ENCODE data around the gene ABCC1. TPM values are rescaled to one million over a fixed set of nuclear protein-coding genes. Genes with fewer than 3 reads are reported as not detected.
"Not testable (repeated sequence)": the region's sequence is repeated elsewhere in the genome, so short reads cannot be mapped to it uniquely, and the experiment has no call there.

Gene ABCC1
- total RNA-seq, 1 donor from 2014 or later: 16.6 TPM

DNA sequence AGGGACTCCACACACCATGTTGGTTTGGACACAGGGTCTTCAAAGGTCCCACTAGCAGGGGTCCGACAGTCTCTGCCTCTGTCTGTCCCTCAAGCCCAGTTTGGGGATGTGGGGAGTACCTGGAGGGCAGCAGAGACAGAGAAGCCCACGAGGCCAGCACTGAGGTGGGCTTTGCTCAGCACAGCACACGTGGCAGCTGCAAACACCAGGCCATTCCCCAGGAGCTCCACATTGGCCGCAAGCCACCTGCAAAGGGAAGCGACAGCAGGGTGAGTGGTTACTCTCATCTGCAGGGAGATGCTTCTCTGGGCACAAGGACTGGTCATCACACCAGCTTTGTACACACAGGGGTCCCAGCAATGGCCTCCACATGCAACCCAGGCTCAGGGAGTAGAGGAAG, 211.9 kb downstream of the ABCC1 start:
- no peak for DNase-seq (ENCODE audit: low spot score)
- intact Hi-C loops (cut with DNase I): no loop called here

DNA sequence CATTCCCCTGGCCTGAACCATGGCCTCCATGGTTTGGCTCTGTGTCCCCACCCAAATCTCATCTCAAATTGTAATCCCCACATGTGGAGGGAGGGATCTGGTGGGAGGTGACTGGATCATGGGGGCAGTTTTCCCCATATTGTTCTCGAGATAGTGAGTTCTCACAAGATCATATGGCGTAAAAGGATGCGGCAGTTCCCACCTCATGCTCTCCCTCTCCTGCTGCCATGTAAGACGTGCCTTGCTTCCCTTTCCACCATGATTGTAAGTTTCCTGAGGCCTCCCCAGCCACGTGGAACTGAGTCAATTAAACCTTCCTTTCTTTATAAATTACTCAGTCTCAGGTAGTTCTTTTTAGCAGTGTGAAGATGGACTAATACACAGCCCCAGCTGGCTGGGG, 212.4 kb downstream of the ABCC1 start:
- intact Hi-C loops (cut with DNase I): not testable (repeated sequence)

DNA sequence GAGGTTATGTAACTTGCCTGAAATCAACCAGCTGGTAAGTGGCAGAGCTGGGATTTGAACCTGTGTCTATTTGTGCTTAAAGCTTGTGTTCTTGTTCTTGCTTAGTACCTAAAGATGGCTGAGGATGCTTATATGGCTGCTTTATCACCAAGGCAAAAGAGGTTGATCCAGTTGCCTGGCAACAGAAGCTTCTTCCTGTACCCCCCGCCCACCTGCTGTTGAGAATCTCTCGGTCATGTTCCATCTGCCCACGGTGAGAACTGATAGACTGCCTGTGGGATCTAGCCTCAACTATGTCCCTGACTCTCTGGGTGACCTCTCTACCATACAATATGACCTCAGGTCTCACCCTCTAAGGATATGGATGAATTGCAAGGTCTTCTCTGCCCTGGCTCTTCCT, 213.2 kb downstream of the ABCC1 start:
- DNase-seq (ENCODE audit: low spot score): no peak
- intact Hi-C loops (cut with DNase I): no loop called here

More for the DNA sequence above, 212.4 kb downstream of the ABCC1 start:
- not testable (repeated sequence) for DNase-seq (ENCODE audit: low spot score)

DNA sequence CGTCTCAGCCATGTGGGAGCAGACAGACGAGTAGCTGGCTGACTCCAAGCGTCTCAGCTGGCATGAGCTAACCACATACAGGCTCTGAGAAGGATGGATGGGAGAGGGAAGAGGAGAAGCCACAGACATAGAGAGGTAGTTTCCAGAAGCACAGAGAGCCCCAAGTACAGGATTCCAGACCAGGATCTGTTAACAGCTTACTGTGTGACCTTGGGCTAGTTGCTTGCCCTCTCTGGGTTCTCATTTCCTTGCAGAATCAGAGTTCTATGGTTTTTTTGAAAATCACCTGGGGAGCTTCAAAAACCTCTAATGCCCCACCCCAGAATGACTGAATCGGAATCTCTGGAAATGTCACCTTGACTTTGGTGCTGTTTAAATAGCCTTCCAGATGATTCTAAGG, 213.7 kb downstream of the ABCC1 start:
- no peak for DNase-seq (ENCODE audit: low spot score)
- intact Hi-C loops (cut with DNase I): no loop called here

DNA sequence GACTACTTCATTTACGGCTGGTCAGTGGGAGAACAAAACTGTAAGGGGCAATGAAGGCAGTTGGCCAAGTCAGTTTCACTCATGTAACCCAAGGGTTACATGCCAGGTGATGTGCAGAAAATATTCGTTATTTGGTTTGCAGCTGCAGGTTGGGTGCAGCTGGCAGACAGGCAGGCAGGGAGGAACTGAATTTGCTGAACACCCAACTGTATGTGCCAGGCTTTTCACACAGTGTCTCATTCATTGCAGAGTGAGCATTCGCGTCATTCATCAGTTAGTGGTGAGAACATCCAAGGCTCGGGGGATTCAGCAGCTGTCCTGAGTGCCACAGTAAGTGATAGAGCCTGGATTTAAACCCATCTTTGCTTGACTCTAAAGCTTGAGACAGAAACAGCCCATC, 214.2 kb downstream of the ABCC1 start:
- no peak for DNase-seq (ENCODE audit: low spot score)
- intact Hi-C loops (cut with DNase I): no loop called here

DNA sequence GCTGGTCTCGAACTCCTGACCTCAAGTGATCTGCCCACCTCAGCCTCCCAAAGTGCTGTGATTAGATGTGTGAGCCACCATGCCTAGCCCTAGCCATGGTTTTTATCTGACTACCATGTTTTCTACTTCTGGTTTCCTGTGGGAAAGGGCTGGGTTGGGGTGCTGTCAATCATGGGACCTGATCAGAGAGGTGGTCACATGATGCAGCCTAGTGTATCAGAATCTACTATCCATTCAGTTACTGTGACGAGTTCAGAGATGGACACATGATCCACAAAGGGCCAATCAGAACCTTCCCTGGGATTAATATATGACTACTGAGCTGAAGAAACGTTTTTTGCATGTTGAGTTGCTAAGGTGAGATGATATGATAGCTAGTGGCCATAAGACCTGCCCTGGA, 214.8 kb downstream of the ABCC1 start:
- intact Hi-C loops (cut with DNase I): no loop called here
- DNase-seq (ENCODE audit: low spot score): no peak

DNA sequence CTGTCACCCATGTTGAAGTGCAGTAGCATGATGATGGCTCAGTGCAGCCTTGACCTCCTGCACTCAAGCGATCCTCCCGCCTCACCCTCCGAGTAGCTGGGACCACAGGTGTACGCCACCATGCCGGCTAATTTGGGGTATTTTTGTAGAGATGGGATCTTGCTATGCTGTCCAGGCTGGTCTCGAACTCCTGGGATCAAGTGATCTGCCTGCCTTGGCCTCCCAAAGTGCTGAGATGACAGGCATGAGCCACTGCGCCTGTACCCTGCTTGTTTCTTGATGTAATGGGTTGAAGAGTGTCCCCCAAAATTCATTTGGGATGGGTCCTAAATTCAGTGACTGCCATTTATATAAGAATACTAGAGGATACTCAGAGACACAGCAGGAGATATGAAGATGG, 216.7 kb downstream of the ABCC1 start:
- intact Hi-C loops (cut with DNase I): no loop called here
- DNase-seq (ENCODE audit: low spot score): no peak

DNA sequence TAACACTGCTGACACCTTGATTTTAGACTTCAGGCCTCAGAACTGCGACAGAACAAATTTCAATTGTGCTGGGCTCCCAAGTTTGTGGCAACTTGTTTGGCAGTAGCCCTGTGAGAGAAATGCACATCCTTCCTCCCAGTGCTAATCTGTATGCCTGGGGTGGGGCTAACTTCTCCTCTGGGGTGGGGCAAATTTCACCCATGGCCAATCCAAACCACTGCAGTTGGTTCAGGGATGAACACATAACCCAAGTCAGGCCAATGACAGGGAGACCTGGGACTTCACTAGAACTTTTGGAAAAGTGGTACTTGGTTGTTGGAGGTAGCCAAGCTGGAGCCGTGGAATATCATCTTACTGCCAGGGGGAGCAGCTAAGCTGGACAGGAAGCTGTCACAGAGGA, 217.5 kb downstream of the ABCC1 start:
- no peak for DNase-seq (ENCODE audit: low spot score)
- intact Hi-C loops (cut with DNase I): no loop called here

DNA sequence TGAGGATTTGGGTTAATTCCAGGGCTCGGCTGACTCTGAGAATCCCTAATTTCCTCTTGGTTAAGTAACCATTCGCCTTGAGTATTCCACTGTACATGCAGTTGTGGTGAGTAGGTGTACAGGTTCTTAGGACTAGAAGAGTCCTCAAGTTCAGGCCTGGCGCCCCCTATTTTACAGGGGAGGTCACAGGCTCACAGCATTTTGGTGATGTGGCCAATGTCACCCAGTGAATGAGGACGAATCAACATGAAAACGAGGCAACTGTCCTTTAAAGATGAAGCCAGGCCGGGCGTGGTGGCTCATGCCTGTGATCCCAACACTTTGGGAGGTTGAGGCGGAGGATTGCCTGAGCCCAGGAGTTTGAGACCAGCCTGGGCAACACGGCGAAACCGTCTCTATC, 218.5 kb downstream of the ABCC1 start:
- no peak for DNase-seq (ENCODE audit: low spot score)
- intact Hi-C loops (cut with DNase I): no loop called here

DNA sequence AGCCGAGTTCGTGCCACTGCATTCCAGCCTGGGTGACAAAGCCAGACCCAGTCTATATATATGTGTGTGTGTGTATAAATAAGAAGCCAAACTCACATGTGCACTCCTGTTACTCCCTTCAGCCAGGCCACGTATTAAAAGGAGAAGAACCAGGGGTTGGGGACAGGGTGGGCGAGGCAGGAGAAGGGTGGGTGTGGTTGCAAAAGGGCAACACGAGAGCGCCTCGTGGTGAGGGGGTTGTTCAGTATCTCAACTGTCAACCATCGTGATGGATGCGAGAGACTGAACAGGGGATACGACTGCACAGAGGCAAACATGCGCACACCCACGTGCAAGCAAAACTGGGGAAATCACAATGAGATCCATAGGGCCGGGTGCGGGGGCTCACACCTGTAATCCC, 219.0 kb downstream of the ABCC1 start:
- DNase-seq (ENCODE audit: low spot score): no peak
- intact Hi-C loops (cut with DNase I): no loop called here

DNA sequence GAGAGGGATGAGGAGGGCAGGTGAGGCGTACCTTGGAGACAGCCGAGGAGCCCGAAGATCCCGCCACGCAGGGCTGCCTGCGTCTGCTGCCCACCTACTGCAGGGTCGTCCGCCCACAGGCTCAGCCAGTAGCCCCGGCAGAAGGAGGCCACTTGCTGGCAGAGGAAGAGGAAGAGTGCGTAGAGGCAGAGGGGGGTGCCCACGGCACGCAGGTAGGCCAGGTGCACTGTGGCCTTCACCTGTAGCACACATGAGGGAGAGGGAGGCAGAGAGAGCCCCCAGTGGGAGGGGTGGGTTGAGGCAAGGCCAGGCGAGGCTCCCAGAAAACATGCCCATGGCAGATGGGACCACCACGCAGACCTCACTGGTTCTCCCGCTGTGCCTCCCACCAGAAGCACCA, 220.2 kb downstream of the ABCC1 start:
- intact Hi-C loops (cut with DNase I): no loop called here
- DNase-seq (ENCODE audit: low spot score): no peak

DNA sequence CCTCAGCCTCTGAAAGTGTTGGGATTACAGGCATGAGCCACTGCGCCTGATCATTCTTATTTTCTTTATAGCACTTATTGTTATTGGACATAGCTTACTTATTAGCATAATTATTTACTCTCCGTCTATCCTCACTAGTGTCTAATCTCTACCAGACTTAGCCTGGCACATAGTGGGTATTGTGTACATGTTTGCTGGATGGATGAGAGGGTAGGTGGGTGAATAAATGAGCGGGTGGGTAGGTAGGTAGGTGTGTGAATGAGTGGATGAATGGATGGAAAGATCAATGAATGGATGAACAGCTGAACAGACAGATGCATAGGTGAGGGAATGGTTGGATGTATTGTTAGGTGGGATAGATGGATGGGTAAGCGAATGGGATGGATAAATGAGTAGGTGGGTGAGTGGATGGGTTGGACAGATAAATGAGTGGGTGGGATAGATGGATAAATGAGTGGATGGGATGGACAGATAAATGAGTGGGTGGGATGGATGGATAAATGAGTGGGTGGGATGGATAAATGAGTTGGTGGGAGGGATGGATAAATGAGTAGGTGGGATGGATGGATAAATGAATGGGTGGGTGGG, 222.0 kb downstream of the ABCC1 start:
- no peak for DNase-seq (ENCODE audit: low spot score)
- intact Hi-C loops (cut with DNase I): no loop called here

DNA sequence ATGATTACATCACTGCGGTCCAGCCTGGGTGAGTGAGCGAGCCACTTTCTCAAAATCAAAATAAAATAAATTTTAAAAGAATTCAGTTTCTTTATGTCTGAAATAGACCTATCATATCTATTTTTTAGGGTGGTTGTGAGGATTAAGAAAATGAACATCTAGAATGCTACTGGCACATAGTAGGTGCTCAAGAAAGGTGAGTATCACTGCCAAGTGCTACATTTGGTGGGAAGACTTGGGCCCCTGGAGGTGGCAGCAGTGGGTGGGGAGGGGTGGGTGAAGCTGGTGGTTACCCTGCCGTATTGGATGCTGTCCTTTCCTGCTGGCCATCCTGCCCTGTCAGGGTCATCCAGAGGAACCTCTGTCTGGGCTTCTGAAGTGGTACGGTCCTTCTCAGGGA, 223.6 kb downstream of the ABCC1 start:
- intact Hi-C loops (cut with DNase I): no loop called here
- DNase-seq (ENCODE audit: low spot score): no peak

DNA sequence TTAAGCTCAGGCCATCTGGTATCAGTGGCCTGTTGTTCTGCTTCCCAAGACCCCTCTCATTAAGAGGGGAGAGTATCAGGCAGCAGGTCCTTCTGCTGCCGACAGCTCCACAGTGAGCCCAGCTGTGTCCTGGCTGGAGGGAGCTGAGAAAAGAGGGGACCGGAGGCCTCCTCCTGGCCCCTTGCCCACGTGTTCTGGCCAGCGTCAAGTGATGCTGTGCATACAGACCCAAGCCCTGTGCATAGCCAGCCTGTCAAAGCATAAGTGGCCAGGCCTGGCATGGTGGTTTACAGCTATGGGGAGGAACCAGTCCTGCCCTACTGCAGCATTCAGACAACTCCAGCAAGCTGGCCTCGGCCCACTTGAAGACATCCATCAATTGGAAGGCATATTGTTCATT, 225.9 kb downstream of the ABCC1 start:
- no peak for DNase-seq (ENCODE audit: low spot score)
- intact Hi-C loops (cut with DNase I): no loop called here

DNA sequence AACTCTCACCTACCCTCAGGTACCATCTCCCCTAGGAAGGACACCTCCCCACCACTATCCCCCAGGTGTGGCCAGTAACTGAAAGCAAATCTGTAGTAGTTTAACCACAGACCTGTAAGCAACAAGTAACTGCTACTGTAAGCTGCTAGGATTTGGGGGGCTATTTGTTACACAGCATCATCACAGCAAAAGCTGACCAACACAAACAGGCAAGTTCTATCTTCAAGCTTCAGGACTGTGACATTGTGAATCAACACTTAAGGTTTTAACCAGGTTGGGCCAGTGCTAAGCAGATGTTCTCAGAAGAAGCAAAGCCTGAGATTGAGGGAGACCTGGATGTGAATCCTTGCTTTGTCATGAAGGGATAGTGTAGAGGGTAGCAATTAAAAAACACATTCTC, 226.9 kb downstream of the ABCC1 start:
- intact Hi-C loops (cut with DNase I): no loop called here

DNA sequence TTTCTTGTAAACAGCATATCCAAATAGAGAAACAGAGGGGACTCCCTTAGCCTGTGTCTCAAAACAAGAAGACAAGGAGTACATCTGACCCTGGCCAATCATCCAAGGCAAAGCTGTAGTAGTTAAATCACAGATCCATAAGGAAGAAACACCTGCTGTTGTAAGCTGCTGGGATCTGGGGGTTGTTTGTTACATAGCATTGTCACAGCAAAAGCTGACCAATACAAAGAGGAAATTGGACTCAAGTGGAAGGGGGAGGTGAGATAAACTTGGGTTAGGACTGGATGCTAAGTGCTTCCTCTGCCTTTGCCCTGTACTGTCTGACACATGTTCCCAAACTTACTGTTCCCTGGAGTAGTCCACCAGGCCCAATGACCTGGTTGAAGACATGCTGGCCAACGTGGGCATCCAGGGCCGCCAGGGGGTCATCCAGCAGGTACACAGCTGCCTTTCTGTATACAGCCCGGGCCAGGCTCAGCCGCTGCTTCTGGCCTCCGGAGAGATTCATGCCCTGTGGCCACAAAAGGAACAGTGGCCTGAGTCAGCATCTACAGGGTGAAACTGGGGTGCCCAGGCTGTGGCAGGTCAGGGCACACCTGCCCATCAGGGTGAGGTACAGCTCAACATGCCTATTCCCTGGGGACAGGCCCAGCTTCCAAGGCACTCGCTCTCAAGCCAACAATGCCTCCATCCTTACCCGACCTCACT, 229.2 kb downstream of the ABCC1 start:
- intact Hi-C loops (cut with DNase I): no loop called here
- no peak for DNase-seq (ENCODE audit: low spot score)

More for the DNA sequence above, 226.9 kb downstream of the ABCC1 start:
- no peak for DNase-seq (ENCODE audit: low spot score)

DNA sequence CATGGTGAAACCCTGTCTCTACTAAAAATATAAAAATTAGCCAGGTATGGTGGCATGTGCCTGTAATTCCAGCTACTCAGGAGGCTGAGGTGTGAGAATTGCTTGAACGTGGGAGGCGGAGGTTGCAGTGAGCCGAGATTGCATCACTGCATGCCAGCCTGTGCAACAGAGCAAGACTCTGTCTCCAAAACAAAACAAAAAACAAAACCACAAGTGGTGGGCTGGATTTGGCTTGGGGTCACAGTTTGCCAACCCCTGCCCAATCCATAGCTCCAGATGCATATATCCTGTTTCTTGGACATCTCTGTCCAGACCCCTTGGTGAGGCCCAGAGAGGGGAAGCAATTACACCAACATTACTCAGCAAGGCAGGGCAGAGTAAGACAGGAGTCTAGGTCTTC, 232.3 kb downstream of the ABCC1 start:
- DNase-seq (ENCODE audit: low spot score); intact Hi-C loops (cut with DNase I): not testable (repeated sequence)

DNA sequence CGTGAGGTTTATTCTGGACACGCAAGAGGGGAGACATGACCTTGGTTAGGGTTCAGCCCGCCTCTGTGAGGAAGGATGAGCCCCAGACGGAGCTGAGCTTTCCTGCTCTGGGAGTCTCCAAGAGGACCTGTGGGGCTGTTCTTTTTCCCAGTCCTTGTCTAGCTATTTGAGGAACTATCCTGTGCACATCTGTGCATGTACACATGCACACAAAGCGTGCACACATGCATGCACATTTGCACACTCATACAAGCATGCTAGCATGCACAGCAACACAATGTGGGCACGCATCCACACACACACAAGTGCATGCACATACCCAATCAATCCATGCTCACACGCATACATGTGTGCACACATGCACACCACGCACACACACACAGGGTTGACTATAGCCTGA, 233.5 kb downstream of the ABCC1 start:
- intact Hi-C loops (cut with DNase I): no loop called here
- no peak for DNase-seq (ENCODE audit: low spot score)

DNA sequence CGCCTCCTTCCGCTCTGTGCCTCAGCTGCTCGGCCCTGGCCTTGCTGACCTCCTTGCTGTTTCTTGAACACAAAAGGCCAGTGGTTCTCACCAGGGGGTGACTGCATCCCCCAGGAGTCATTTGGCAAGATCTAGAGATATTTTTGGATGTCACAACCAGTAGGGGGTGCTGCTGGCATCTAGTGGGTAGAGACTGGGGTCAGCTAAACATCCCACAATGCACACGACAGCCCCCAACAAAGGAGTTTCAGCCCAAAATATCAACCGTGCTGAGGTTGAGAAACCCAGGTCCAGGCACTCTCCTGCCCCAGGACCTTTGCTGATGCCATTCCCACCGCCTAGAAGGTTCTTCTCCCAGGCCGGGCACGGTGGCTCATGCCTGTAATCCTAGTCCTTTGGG, 234.1 kb downstream of the ABCC1 start:
- no peak for DNase-seq (ENCODE audit: low spot score)
- intact Hi-C loops (cut with DNase I): no loop called here

DNA sequence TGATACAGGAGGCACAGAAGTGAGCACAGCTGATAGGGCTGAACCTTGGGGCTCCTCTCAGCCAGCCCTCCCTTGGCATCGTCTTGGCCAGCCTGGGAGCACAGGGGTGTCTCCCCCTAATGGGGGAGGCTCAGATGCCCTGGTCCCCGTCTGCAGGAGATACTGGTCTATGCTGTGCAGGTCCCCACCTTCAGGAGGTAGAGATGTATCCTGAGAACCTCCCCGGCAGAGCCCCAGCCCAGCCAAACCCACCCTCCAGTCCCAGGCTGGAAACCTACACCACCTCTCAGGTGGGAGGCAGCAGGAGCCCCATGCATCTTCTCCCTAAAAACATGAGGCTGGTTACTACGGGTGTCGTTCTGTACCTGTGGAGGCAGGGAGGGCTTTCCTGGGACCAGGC, 235.2 kb downstream of the ABCC1 start:
- intact Hi-C loops (cut with DNase I): no loop called here
- no peak for DNase-seq (ENCODE audit: low spot score)

DNA sequence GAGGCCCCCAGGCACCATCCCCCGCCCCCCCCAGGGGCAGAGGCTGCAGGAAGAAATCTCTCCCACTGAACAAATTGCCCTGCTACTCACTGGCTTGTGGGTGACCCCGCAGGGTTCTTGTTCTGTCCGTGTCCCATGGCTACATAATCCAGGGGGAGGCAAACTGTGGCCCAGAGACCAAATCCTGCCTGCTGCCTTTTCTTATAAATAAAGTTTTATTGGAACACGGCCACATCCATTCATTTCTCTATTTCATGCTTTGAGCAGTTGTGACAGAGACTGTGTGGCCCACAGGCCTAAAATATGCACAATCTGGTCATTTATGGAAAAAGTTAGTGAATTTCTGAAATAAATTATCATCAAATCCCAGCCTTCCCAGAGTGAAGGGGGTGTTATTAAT, 235.7 kb downstream of the ABCC1 start:
- DNase-seq (ENCODE audit: low spot score): no peak
- intact Hi-C loops (cut with DNase I): no loop called here

DNA sequence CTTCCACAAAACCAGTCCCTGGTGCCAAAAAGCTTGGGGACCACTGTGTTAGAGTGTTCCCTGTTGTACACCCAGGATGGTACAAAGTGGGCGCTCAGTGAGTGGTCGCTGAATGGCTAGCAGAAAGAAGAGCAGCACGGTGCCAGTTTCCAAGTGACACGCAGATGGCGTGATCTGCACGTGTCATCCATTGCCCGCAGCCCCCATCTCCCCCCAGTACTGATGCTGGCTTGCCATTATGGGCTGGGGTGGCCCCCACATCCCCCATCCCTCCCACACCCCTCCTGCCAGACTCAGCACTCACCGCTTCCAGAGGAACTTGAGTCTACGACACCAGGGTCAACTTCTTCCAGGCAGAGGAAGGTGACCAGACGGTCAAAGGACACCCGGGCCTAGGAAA, 237.4 kb downstream of the ABCC1 start:
- no peak for DNase-seq (ENCODE audit: low spot score)
- intact Hi-C loops (cut with DNase I): no loop called here

All from cardiac septum (tissue), 1 donor.